Dermis microvascular lymphatic vessel endothelial cell (primary cell): ENCODE results near the gene SEC24D. TPM values are rescaled to one million over a fixed set of nuclear protein-coding genes. Genes with fewer than 3 reads are reported as not detected.
A peak's percentile ranks its signal among the peaks of the same experiment; 100 is the strongest.

Experiments
- DNase-seq, 2 donors: peaks; one replicate each; pipeline versions ENCODE4 v3.0.0 to v3.0.0-alpha.2; 2010; ENCODE audit warnings: low read depth in 2 of 2
- total RNA-seq: library from RNA; depleted of rRNA; stranded (reverse); fragments of >200 nt; gene quantifications from 2 replicates; pipeline ENCODE4 v1.2.1, GENCODE V29; 2014

Gene SEC24D
- total RNA-seq, 1 donor from 2014 or later, result 27.3 TPM

GRCh38 chr4:118846979-118847378, 11.1 kb upstream of the SEC24D start:
- DNase-seq, result no peak

GRCh38 chr4:118845552-118846050, 9.7 kb upstream of the SEC24D start:
- DNase-seq, result no peak

- no peak for DNase-seq
Measured at GRCh38 chr4:118843237-118843636, 7.3 kb upstream of the SEC24D start.

- DNase-seq, result peak in 1 of 2 donors; percentile 44
Measured at GRCh38 chr4:118842055-118842454, 6.1 kb upstream of the SEC24D start.

GRCh38 chr4:118839221-118839927, 3.4 kb upstream of the SEC24D start:
- no peak for DNase-seq

GRCh38 chr4:118837121-118837507, 1.2 kb upstream of the SEC24D start:
- DNase-seq, result no peak

GRCh38 chr4:118836301-118837120, 585 bp upstream of the SEC24D start:
- peak; percentile 74 to 79 for DNase-seq

- DNase-seq, result peak; percentile 51 to 98
Measured at GRCh38 chr4:118834960-118835569, 861 bp downstream of the SEC24D start.

- peak in 1 of 2 donors; percentile 33 for DNase-seq
Measured at GRCh38 chr4:118834070-118834469, 1.9 kb downstream of the SEC24D start.

- DNase-seq, result no peak
Measured at GRCh38 chr4:118833192-118833820, 2.6 kb downstream of the SEC24D start.

- DNase-seq, result no peak
Measured at GRCh38 chr4:118829107-118829506, 6.8 kb downstream of the SEC24D start.

- DNase-seq, result no peak
Measured at GRCh38 chr4:118826723-118827444, 9.0 kb downstream of the SEC24D start.

GRCh38 chr4:118825799-118826198, 10.1 kb downstream of the SEC24D start:
- no peak for DNase-seq

GRCh38 chr4:118824141-118824540, 11.8 kb downstream of the SEC24D start:
- DNase-seq, result no peak

GRCh38 chr4:118823471-118823870, 12.5 kb downstream of the SEC24D start:
- DNase-seq, result peak; percentile 5 to 72

- no peak for DNase-seq
Measured at GRCh38 chr4:118821590-118822293, 14.2 kb downstream of the SEC24D start.

- DNase-seq, result no peak
Measured at GRCh38 chr4:118817178-118817930, 18.6 kb downstream of the SEC24D start.

GRCh38 chr4:118816538-118817177, 19.3 kb downstream of the SEC24D start:
- DNase-seq, result peak; percentile 40 to 73

GRCh38 chr4:118814891-118815290, 21.0 kb downstream of the SEC24D start:
- no peak for DNase-seq
